K562 (cell line): ENCODE data around the gene MCTS1. TPM values are rescaled to one million over a fixed set of nuclear protein-coding genes. Genes with fewer than 3 reads are reported as not detected.

Experiments used
- ATAC-seq: fragments of 200-7000 bp; cut with Tn5 transposase; 3 replicates; pipeline ENCODE4 v1.9.1; 2020; ENCODE audit warnings: moderate library complexity
- BruUV-seq: library from RNA; stranded (reverse); fragments of 400-500 nt; replicated peaks from 2 replicates; lab custom pipeline; 2021; lab: Mats Ljungman, UMichigan
- CTCF ChIA-PET: fragments of 300-600 bp; formaldehyde crosslinking; extraction: SDS; loops from one replicate; lab custom pipeline; 2021; ENCODE audit warnings: low intra/inter-chr PET ratio; lab: Yijun Ruan, JAX
- POLR2A ChIA-PET: fragments of 300-600, 350-650 bp; sonication (Branson Sonifier 250); formaldehyde crosslinking; extraction: SDS; loops from one replicate; lab custom pipeline; 2021; ENCODE audit warnings: antibody characterized with exemption, inconsistent platforms; lab: Yijun Ruan, JAX
- DNase-seq, 4 experiments: peaks; one replicate each; pipeline versions ENCODE4 v3.0.0 to v3.0.0-alpha.2; 2011 to 2018; ENCODE audit warnings: low spot score in 3 of 4, mixed read lengths in 3 of 4; ENCODE audit errors: extremely low read depth in 1 of 4
- FAIRE-seq: peaks from 2 replicates; lab custom pipeline; 2011; peaks lifted over from hg19 to GRCh38; lab: Jason Lieb, UNC
- H2AFZ ChIP-seq: 2 replicates; pipeline ENCODE4 v1.6.0; 2011; ENCODE audit warnings: low read depth, low read length, control low read depth, inconsistent platforms
- H3K27ac ChIP-seq: fragments of 200-600 bp; 3 replicates; pipeline ENCODE4 v1.8.0; 2011; ENCODE audit warnings: low read depth, mild to moderate bottlenecking, control low read depth, inconsistent platforms, low read length, moderate library complexity, mixed read lengths; ENCODE audit errors: extremely low read depth
- H3K27me3 ChIP-seq, 2 experiments: fragments of 300-600 bp in 1 of 2; 2 replicates in 1 of 2; 3 replicates in 1 of 2; pipeline versions ENCODE4 v1.6.0 to v1.8.0; 2011; ENCODE audit warnings: inconsistent platforms in 2 of 2, low read length in 2 of 2, mild to moderate bottlenecking in 1 of 2, mixed read lengths in 1 of 2, moderate library complexity in 1 of 2; ENCODE audit not compliant: control insufficient read depth in 2 of 2, insufficient read depth in 2 of 2
- H3K36me3 ChIP-seq: fragments of 300-600 bp; 3 replicates; pipeline ENCODE4 v1.8.0; 2011; ENCODE audit warnings: mild to moderate bottlenecking, low read length, inconsistent platforms; ENCODE audit not compliant: control insufficient read depth, insufficient read depth
- H3K4me1 ChIP-seq, 2 experiments: fragments of 200-600 bp in 1 of 2; replicated peaks in 1 of 2; 2 replicates in 1 of 2; 3 replicates in 1 of 2; pipeline versions ENCODE4 v1.5.1 to v1.8.0; 2011; ENCODE audit warnings: inconsistent platforms in 2 of 2, low read length in 2 of 2, mild to moderate bottlenecking in 1 of 2, mixed read lengths in 1 of 2, moderate library complexity in 1 of 2; ENCODE audit not compliant: control insufficient read depth in 2 of 2, insufficient read depth in 2 of 2
- H3K4me2 ChIP-seq: 2 replicates; pipeline ENCODE4 v1.6.1; 2011; ENCODE audit warnings: low read length, control low read depth, inconsistent platforms, mixed read lengths; ENCODE audit not compliant: insufficient read depth
- H3K4me3 ChIP-seq: fragments of 200-600 bp; sonication (generic), shearing (Covaris generic); 2 replicates; pipeline ENCODE4 v1.5.1; 2016; ENCODE audit warnings: control low read depth, inconsistent platforms
- H3K79me2 ChIP-seq: fragments of 200-600 bp; 3 replicates; pipeline ENCODE4 v1.8.0; 2011; ENCODE audit warnings: low read length, inconsistent platforms; ENCODE audit not compliant: control insufficient read depth, insufficient read depth
- H3K9ac ChIP-seq, 2 experiments: 2 replicates each; pipeline versions ENCODE4 v1.6.0 to v1.6.1; 2011; ENCODE audit warnings: low read depth in 2 of 2, low read length in 2 of 2, control low read depth in 1 of 2, inconsistent platforms in 1 of 2, mild to moderate bottlenecking in 1 of 2, mixed read lengths in 1 of 2; ENCODE audit not compliant: insufficient read depth in 1 of 2
- H3K9me1 ChIP-seq: one replicate; pipeline ENCODE4 v1.6.0; 2011; ENCODE audit warnings: inconsistent platforms, mild to moderate bottlenecking, low read length, moderate library complexity; ENCODE audit not compliant: control insufficient read depth, insufficient read depth
- H3K9me3 ChIP-seq: replicated peaks from 2 replicates; pipeline ENCODE4 v1.5.1; 2011; ENCODE audit warnings: low read depth, low read length, inconsistent platforms; ENCODE audit not compliant: control insufficient read depth, insufficient read depth
- H4K20me1 ChIP-seq: replicated peaks from 2 replicates; pipeline ENCODE4 v1.6.1; 2011; ENCODE audit warnings: low read length, inconsistent platforms, mixed read lengths; ENCODE audit not compliant: control insufficient read depth, insufficient read depth
- CBFA2T3 ChIP-seq: fragments of 450-650 bp; IDR thresholded peaks from 2 replicates; pipeline ENCODE4 v1.6.1; 2017
- CEBPZ ChIP-seq: fragments of 150-350 bp; IDR thresholded peaks from 2 replicates; pipeline ENCODE4 v1.6.1; 2014; ENCODE audit warnings: low read depth, mild to moderate bottlenecking, low read length, borderline replicate concordance
- ELF4 ChIP-seq: fragments of 450-650 bp; formaldehyde crosslinking; IDR thresholded peaks from 2 replicates; pipeline ENCODE4 v1.4.0; 2022; ENCODE audit warnings: missing genetic modification characterization
- HOXB6 ChIP-seq: fragments of 250-450 bp; sonication (Bioruptor Pico); IDR thresholded peaks from 2 replicates; pipeline ENCODE4 v1.5.1; 2022; ENCODE audit warnings: mild to moderate bottlenecking, borderline replicate concordance
- HSF4 ChIP-seq: fragments of 250-450 bp; sonication (Bioruptor Pico); IDR thresholded peaks from 2 replicates; pipeline ENCODE4 v2.1.2; 2022; ENCODE audit warnings: mild to moderate bottlenecking, moderate library complexity, borderline replicate concordance
- NEUROD1 ChIP-seq: fragments of 150-350 bp; IDR thresholded peaks from 2 replicates; pipeline ENCODE4 v1.6.1; 2014; ENCODE audit warnings: borderline replicate concordance, low read length, low read depth; ENCODE audit not compliant: partially characterized antibody
- RBM25 ChIP-seq: fragments of 200-400 bp; formaldehyde crosslinking; IDR thresholded peaks from 2 replicates; pipeline ENCODE4 v1.6.1; 2018; ENCODE audit warnings: low read length, low read depth, moderate library complexity; ENCODE audit not compliant: severe bottlenecking
- SNRNP70 ChIP-seq: fragments of 200-400 bp; formaldehyde crosslinking; optimal IDR thresholded peaks from 2 replicates; pipeline ENCODE3; 2017; ENCODE audit warnings: low read depth, low read length
- ZBTB40 ChIP-seq, 2 experiments: fragments of 450-650 bp in 1 of 2; sonication (generic) in 1 of 2; formaldehyde crosslinking in 1 of 2; IDR thresholded peaks; 2 replicates each; pipeline versions ENCODE4 v1.7.1 to v1.9.0; 2016 to 2022; ENCODE audit warnings: inconsistent platforms in 1 of 2, mild to moderate bottlenecking in 1 of 2, missing genetic modification reagents in 1 of 2
- WGBS: fragments of 100-300 bp; shearing (Covaris generic); methylation state at CpG from one replicate; pipeline ENCODE4 v1.1.6; 2016; ENCODE audit warnings: low coverage, mixed read lengths; ENCODE audit not compliant: insufficient coverage; ENCODE audit errors: missing lambda C conversion rate; 5-methylcytosine and 5-hydroxymethylcytosine counted together
- in situ Hi-C: fragments of 300-500 bp; cut with MboI; formaldehyde crosslinking; loops from 4 replicates; pipeline ENCODE4 v1.15.0; 2018; ENCODE audit warnings: inconsistent platforms, mixed read lengths
- intact Hi-C: fragments of 100-400 bp; cut with micrococcal nuclease; formaldehyde crosslinking; loops from 2 replicates; pipeline ENCODE4 v1.14.2; 2022
- polyA plus RNA-seq, 8 experiments: library from polyadenylated mRNA; depleted of rRNA in 4 of 8; stranded (reverse) in 5 of 8; unstranded in 3 of 8; fragments of >200 nt; fragmentation: Nextera tagmentation in 2 of 8; fragmentation: Illumina TruSeq in 1 of 8; extraction: Ambion mirVana in 2 of 8; extraction: Trizol in 1 of 8; gene quantifications; 2 replicates each; pipeline versions ENCODE4 v1.2.1 to v1.2.3, GENCODE V29; 2011 to 2014; ENCODE audit warnings: inconsistent platforms in 1 of 8, missing spikeins in 1 of 8
- total RNA-seq, 7 experiments: library from RNA; depleted of rRNA in 6 of 7; stranded (reverse); fragments of >200 nt in 6 of 7; fragmentation: Illumina TruSeq in 2 of 7; extraction: Trizol in 2 of 7; gene quantifications; 2 replicates each; pipeline versions ENCODE4 v1.2.1 to v1.2.3, GENCODE V29; 2011 to 2021; ENCODE audit warnings: low replicate concordance in 1 of 7

Gene MCTS1
- total and polyA plus RNA-seq, 9 of the 15 experiments (the other 6 are each of a cell fraction or from before 2014, with no cell fraction given) = 65.3 to 300 (median 152) TPM

GRCh38 chrX:120570011-120570600, 33.8 kb upstream of the MCTS1 start:
- FAIRE-seq (no peak), DNase-seq (peak in 1 of 4 experiments; percentile 12), ATAC-seq (no peak)
- Histone ChIP-seq H3K4me1 (peaks cover 0 to 10% of the 10 kb centered on the region in 2 experiments; a peak in 4 of 5 replicates), H4K20me1 (no peaks in the 10 kb centered on the region), H2AFZ (0 out of 2 replicates have a peak overlapping the region, but pooled peaks have one; percentile 40), H3K79me2 (no peaks in the 10 kb centered on the region), H3K4me3 (no peak overlapping the region), H3K27ac (no peak overlapping the region), H3K4me2 (no peak overlapping the region), H3K9ac (no peak overlapping the region), H3K27me3 (no peaks in the 10 kb centered on the region), H3K9me1 (no peaks in the 10 kb centered on the region), H3K9me3 (no peaks in the 10 kb centered on the region), H3K36me3 (no peaks in the 10 kb centered on the region)
- WGBS = 63% methylated on average over 1 of the region's 3 CpGs
- in situ Hi-C loops = no loop called here
- intact Hi-C loops = no loop called here
- BruUV-seq = no TSS peak
- ChIA-PET POLR2A (interaction anchor here (1.3 kb wide), 1 partner anchor 9 kb away, joined by 4 read pairs; no protein-coding TSS in a partner anchor), CTCF (no interaction called here)
- TF ChIP-seq CBFA2T3 (peak; percentile 49; the same call in 1 of the 2 replicates), CEBPZ (no peak), HSF4 (CRISPR knock-in tag) (no peak), RBM25 (no peak), SNRNP70 (no peak), HOXB6 (CRISPR knock-in tag) (no peak), ELF4 (CRISPR knock-in tag) (no peak), ZBTB40 (IDR thresholded peaks at IDR 0.05) (peak; percentile 92), ZBTB40 (CRISPR knock-in tag; IDR thresholded peaks at IDR 0.05) (peak; percentile 83), NEUROD1 (no peak)
